Vagina (tissue), 2 donors: ENCODE measurements around the gene ALG6. TPM values are rescaled to one million over a fixed set of nuclear protein-coding genes. Genes with fewer than 3 reads are reported as not detected.

ENCODE experiments used
- DNase-seq, 2 donors: peaks; one replicate each; pipeline ENCODE4 v3.0.0-alpha.2; 2017; ENCODE audit errors: extremely low spot score in 2 of 2
- H3K27ac ChIP-seq: fragments of 200-600 bp; sonication (generic); one replicate; pipeline ENCODE4 v1.5.1; 2019
- H3K27me3 ChIP-seq: fragments of 200-600 bp; sonication (generic); one replicate; pipeline ENCODE4 v1.5.1; 2019
- H3K36me3 ChIP-seq, 2 donors: fragments of 200-600 bp; sonication (generic); one replicate each; pipeline ENCODE4 v1.5.1; 2017 to 2019
- H3K4me1 ChIP-seq: fragments of 200-600 bp; sonication (generic); one replicate; pipeline ENCODE4 v1.5.1; 2019
- H3K4me3 ChIP-seq, 2 donors: fragments of 200-600 bp; sonication (generic); 1 replicate in 1 of 2; 2 replicates in 1 of 2; pipeline ENCODE4 v1.5.1; 2016 to 2019
- H3K9me3 ChIP-seq: fragments of 200-600 bp; sonication (generic); one replicate; pipeline ENCODE4 v1.5.1; 2019
- POLR2A ChIP-seq, 2 donors: fragments of 450-650 bp; IDR thresholded peaks; one replicate each; pipeline ENCODE4 v1.6.1; 2017; ENCODE audit warnings: antibody characterized with exemption in 2 of 2, mild to moderate bottlenecking in 2 of 2, moderate library complexity in 2 of 2
- POLR2AphosphoS5 ChIP-seq, 2 donors: sonication (generic); formaldehyde crosslinking; IDR thresholded peaks; one replicate each; pipeline ENCODE4 v1.9.0; 2017; ENCODE audit warnings: antibody characterized with exemption in 2 of 2, mild to moderate bottlenecking in 2 of 2, low read depth in 1 of 2; ENCODE audit not compliant: insufficient read depth in 1 of 2
- intact Hi-C: fragments of 100-400 bp; cut with DNase I; formaldehyde crosslinking; loops from one replicate; pipeline ENCODE4 v1.15.1; 2023
- microRNA-seq: library from miRNA; unstranded; fragments of <30 nt; microRNA quantifications from one replicate; pipeline ENCODE4, GENCODE V29; 2017; ENCODE audit warnings: borderline number of aligned reads, borderline replicate concordance
- small RNA-seq: library from RNA; depleted of rRNA; stranded (forward); fragments of <200 nt; gene quantifications from one replicate; pipeline ENCODE3, GENCODE V24; 2016
- total RNA-seq: library from RNA; depleted of rRNA; stranded (reverse); fragments of >200 nt; gene quantifications from one replicate; pipeline ENCODE4 v1.2.3, GENCODE V29; 2016
- TF ChIP-seq, protein P1 (sequence below), 3 experiments: fragments of 450-650 bp in 2 of 3; fragments of 200-600 bp in 1 of 3; sonication (generic) in 1 of 3; IDR thresholded peaks; one replicate each; pipeline ENCODE4 v1.5.1; 2017 to 2019; ENCODE audit warnings: antibody characterized with exemption in 3 of 3, mild to moderate bottlenecking in 2 of 3, moderate library complexity in 2 of 3

The ALG6 gene
- total RNA-seq, 1 donor from 2014 or later, result 13.0 TPM

DNA sequence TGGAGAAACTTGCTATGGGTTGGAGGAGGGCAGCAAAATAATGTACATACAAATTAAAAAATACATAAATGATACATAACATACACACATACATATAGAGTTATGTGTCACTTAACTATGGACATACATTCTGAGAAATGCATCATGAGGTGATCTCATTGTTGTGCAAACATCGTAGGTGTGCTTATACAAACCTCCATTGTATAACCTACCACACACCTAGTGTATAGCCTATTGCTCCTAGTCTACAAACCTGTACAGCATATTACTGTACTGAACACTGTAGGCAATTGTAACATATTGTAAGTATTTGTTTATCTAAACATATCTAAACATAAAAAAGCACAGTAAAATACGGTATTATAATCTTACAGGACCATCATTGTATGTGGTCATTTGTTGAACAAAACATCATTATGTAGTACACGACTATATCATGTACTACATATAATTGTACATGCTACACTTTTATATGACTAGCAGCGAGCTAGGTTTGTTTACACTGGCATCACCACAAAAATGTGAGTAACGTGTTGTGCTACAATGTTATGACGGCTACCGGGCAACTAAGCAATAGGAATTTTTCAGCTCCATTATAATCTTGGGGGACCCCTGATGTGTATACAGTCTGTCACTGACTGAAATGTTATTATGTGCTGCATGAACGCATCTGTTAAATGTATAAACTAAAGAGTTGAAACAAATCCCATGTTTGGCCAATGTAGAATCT is 120.1 kb downstream of the ALG6 start:
- intact Hi-C loops, result no loop called here
- Histone ChIP-seq H3K4me3 (no peak overlapping the region), H3K4me1 (no peaks in the 10 kb centered on the region), H3K27me3 (no peaks in the 10 kb centered on the region), H3K9me3 (no peaks in the 10 kb centered on the region), H3K27ac (no peak overlapping the region), H3K36me3 (no peaks in the 10 kb centered on the region)
- DNase-seq, result no peak
- TF ChIP-seq, protein P1, sequence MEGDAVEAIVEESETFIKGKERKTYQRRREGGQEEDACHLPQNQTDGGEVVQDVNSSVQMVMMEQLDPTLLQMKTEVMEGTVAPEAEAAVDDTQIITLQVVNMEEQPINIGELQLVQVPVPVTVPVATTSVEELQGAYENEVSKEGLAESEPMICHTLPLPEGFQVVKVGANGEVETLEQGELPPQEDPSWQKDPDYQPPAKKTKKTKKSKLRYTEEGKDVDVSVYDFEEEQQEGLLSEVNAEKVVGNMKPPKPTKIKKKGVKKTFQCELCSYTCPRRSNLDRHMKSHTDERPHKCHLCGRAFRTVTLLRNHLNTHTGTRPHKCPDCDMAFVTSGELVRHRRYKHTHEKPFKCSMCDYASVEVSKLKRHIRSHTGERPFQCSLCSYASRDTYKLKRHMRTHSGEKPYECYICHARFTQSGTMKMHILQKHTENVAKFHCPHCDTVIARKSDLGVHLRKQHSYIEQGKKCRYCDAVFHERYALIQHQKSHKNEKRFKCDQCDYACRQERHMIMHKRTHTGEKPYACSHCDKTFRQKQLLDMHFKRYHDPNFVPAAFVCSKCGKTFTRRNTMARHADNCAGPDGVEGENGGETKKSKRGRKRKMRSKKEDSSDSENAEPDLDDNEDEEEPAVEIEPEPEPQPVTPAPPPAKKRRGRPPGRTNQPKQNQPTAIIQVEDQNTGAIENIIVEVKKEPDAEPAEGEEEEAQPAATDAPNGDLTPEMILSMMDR (IDR thresholded peaks at IDR 0.05), result no peak
- TF ChIP-seq POLR2A (IDR thresholded peaks at IDR 0.05) (no peak), POLR2AphosphoS5 (IDR thresholded peaks at IDR 0.05; ENCODE audit: insufficient read depth in 1 of 2, low read depth in 1 of 2) (no peak)

Small RNA genes lying within 50 kb of the gene (microRNA-seq; reads per million reads assigned to microRNA genes)
- gene MIR6068, result not detected

Small RNA genes lying within 50 kb of the gene (small RNA-seq; reads per million reads assigned to genes)
- not detected for gene MIR6068
- not detected for gene RF00019

Other genes with a start within 250 kb of the ALG6 start
- gene FOXD3, start 45.1 kb upstream of the ALG6 start, total RNA-seq, result not detected
- 11.8 TPM for gene ITGB3BP, start 155.6 kb downstream of the ALG6 start, total RNA-seq
- gene EFCAB7, start 155.9 kb downstream of the ALG6 start, total RNA-seq, result 6.9 TPM
- gene PGM1, start 225.8 kb downstream of the ALG6 start, total RNA-seq, result 46.4 TPM